ENCODE measurements around the gene LTF. TPM values are rescaled to one million over a fixed set of nuclear protein-coding genes. Genes with fewer than 3 reads are reported as not detected.

The LTF gene
- total and polyA plus RNA-seq, 9 of the 15 experiments (the other 6 are each of a cell fraction or from before 2014, with no cell fraction given) = 0.07 TPM; not detected in 8

DNA sequence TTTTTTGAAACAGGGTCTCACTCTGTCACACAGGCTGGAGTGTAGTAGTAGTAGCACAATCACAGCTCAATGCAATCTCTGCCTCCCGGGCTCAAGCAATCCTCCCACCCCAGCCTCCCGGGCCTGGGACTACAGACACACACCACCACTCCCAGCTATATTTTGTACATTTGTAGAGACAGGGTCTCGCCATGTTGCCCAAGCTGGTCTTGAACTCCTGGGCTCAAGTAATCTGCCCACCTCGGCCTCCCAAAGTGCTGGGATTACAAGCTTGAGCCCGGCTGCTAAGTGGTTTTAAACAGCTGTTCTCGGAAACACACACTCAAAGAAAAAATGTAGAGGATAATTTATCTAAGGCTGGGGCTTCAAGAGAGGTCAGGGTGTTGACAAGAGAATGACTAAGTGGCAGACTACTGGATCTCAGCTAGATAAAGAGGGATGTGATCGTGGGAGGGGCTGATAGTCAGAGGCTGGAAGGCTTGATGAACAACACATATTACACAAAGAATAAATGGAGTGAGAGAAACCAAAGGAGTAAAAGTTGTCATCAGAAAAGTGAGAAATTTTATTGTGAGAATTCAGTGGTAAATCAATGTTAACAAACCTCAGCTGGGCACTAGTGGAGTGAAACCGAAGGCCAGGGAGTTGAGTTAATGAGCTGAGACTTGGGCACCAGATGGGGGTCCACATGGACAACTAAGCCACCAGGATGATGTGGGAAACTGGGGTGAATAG, 64.5 kb downstream of the LTF start (continued):
- TF ChIP-seq, protein P1, sequence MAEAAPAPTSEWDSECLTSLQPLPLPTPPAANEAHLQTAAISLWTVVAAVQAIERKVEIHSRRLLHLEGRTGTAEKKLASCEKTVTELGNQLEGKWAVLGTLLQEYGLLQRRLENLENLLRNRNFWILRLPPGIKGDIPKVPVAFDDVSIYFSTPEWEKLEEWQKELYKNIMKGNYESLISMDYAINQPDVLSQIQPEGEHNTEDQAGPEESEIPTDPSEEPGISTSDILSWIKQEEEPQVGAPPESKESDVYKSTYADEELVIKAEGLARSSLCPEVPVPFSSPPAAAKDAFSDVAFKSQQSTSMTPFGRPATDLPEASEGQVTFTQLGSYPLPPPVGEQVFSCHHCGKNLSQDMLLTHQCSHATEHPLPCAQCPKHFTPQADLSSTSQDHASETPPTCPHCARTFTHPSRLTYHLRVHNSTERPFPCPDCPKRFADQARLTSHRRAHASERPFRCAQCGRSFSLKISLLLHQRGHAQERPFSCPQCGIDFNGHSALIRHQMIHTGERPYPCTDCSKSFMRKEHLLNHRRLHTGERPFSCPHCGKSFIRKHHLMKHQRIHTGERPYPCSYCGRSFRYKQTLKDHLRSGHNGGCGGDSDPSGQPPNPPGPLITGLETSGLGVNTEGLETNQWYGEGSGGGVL (CRISPR knock-in tag; IDR thresholded peaks at IDR 0.05) = no peak
- no peak for TF ChIP-seq RAD51 (IDR thresholded peaks at IDR 0.05; ENCODE audit: borderline replicate concordance, low read depth)
- TF ChIP-seq, protein P2, sequence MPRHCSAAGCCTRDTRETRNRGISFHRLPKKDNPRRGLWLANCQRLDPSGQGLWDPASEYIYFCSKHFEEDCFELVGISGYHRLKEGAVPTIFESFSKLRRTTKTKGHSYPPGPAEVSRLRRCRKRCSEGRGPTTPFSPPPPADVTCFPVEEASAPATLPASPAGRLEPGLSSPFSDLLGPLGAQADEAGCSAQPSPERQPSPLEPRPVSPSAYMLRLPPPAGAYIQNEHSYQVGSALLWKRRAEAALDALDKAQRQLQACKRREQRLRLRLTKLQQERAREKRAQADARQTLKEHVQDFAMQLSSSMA (CRISPR knock-in tag; IDR thresholded peaks at IDR 0.05) = no peak
- no peak for TF ChIP-seq NCOA2 (IDR thresholded peaks at IDR 0.05; ENCODE audit: partially characterized antibody in 2 of 2)
- no peak for TF ChIP-seq HDAC8 (tag; IDR thresholded peaks at IDR 0.05)
- 0 out of 2 replicates have a peak, but pooled peaks have one; percentile 50 for TF ChIP-seq ZNF583 (CRISPR knock-in tag; IDR thresholded peaks at IDR 0.05)
- TF ChIP-seq NCOR1 (IDR thresholded peaks at IDR 0.05) = peak; percentile 90
- TF ChIP-seq ZNF347 (CRISPR knock-in tag; IDR thresholded peaks at IDR 0.05; ENCODE audit: low read depth) = no peak
- no peak for TF ChIP-seq NR2C2 (CRISPR knock-in tag; IDR thresholded peaks at IDR 0.05)
- peak; percentile 80 for TF ChIP-seq NR2C2 (tag; IDR thresholded peaks at IDR 0.05)
- TF ChIP-seq CREM (IDR thresholded peaks at IDR 0.05; ENCODE audit: low read depth) = peak; percentile 69
- TF ChIP-seq RCOR1 (IDR thresholded peaks at IDR 0.05; ENCODE audit: borderline replicate concordance in 1 of 2, low read depth in 2 of 2, low read length in 2 of 2) = peak; percentile 75 to 98
- TF ChIP-seq, protein P3, sequence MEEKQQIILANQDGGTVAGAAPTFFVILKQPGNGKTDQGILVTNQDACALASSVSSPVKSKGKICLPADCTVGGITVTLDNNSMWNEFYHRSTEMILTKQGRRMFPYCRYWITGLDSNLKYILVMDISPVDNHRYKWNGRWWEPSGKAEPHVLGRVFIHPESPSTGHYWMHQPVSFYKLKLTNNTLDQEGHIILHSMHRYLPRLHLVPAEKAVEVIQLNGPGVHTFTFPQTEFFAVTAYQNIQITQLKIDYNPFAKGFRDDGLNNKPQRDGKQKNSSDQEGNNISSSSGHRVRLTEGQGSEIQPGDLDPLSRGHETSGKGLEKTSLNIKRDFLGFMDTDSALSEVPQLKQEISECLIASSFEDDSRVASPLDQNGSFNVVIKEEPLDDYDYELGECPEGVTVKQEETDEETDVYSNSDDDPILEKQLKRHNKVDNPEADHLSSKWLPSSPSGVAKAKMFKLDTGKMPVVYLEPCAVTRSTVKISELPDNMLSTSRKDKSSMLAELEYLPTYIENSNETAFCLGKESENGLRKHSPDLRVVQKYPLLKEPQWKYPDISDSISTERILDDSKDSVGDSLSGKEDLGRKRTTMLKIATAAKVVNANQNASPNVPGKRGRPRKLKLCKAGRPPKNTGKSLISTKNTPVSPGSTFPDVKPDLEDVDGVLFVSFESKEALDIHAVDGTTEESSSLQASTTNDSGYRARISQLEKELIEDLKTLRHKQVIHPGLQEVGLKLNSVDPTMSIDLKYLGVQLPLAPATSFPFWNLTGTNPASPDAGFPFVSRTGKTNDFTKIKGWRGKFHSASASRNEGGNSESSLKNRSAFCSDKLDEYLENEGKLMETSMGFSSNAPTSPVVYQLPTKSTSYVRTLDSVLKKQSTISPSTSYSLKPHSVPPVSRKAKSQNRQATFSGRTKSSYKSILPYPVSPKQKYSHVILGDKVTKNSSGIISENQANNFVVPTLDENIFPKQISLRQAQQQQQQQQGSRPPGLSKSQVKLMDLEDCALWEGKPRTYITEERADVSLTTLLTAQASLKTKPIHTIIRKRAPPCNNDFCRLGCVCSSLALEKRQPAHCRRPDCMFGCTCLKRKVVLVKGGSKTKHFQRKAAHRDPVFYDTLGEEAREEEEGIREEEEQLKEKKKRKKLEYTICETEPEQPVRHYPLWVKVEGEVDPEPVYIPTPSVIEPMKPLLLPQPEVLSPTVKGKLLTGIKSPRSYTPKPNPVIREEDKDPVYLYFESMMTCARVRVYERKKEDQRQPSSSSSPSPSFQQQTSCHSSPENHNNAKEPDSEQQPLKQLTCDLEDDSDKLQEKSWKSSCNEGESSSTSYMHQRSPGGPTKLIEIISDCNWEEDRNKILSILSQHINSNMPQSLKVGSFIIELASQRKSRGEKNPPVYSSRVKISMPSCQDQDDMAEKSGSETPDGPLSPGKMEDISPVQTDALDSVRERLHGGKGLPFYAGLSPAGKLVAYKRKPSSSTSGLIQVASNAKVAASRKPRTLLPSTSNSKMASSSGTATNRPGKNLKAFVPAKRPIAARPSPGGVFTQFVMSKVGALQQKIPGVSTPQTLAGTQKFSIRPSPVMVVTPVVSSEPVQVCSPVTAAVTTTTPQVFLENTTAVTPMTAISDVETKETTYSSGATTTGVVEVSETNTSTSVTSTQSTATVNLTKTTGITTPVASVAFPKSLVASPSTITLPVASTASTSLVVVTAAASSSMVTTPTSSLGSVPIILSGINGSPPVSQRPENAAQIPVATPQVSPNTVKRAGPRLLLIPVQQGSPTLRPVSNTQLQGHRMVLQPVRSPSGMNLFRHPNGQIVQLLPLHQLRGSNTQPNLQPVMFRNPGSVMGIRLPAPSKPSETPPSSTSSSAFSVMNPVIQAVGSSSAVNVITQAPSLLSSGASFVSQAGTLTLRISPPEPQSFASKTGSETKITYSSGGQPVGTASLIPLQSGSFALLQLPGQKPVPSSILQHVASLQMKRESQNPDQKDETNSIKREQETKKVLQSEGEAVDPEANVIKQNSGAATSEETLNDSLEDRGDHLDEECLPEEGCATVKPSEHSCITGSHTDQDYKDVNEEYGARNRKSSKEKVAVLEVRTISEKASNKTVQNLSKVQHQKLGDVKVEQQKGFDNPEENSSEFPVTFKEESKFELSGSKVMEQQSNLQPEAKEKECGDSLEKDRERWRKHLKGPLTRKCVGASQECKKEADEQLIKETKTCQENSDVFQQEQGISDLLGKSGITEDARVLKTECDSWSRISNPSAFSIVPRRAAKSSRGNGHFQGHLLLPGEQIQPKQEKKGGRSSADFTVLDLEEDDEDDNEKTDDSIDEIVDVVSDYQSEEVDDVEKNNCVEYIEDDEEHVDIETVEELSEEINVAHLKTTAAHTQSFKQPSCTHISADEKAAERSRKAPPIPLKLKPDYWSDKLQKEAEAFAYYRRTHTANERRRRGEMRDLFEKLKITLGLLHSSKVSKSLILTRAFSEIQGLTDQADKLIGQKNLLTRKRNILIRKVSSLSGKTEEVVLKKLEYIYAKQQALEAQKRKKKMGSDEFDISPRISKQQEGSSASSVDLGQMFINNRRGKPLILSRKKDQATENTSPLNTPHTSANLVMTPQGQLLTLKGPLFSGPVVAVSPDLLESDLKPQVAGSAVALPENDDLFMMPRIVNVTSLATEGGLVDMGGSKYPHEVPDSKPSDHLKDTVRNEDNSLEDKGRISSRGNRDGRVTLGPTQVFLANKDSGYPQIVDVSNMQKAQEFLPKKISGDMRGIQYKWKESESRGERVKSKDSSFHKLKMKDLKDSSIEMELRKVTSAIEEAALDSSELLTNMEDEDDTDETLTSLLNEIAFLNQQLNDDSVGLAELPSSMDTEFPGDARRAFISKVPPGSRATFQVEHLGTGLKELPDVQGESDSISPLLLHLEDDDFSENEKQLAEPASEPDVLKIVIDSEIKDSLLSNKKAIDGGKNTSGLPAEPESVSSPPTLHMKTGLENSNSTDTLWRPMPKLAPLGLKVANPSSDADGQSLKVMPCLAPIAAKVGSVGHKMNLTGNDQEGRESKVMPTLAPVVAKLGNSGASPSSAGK (IDR thresholded peaks at IDR 0.05) = no peak
- no peak for TF ChIP-seq NR2F6 (CRISPR knock-in tag; IDR thresholded peaks at IDR 0.05)
- TF ChIP-seq KAT8 (IDR thresholded peaks at IDR 0.05; ENCODE audit: low read depth) = no peak

Measured in K562 (cell line).